Endothelial cell (in vitro differentiated cells): Measurements from ENCODE around the gene SPTLC1. TPM values are rescaled to one million over a fixed set of nuclear protein-coding genes. Genes with fewer than 3 reads are reported as not detected.
"Not testable (repeated sequence)": the region's sequence is repeated elsewhere in the genome, so short reads cannot be mapped to it uniquely, and the experiment has no call there.

Experiments used
- DNase-seq: peaks from one replicate; pipeline ENCODE4 v3.0.0; 2021; ENCODE audit warnings: low spot score
- H3K27ac Mint-ChIP-seq: one replicate; pipeline ENCODE4 v1.8.0; 2021; ENCODE audit warnings: mixed read lengths, inconsistent platforms; ENCODE audit not compliant: unreplicated experiment
- H3K27me3 Mint-ChIP-seq: one replicate; pipeline ENCODE4 v1.8.0; 2021; ENCODE audit warnings: mild to moderate bottlenecking, moderate library complexity, mixed read lengths, inconsistent platforms; ENCODE audit not compliant: unreplicated experiment
- H3K36me3 Mint-ChIP-seq: one replicate; pipeline ENCODE4 v1.8.0; 2021; ENCODE audit warnings: mild to moderate bottlenecking, low read depth, mixed read lengths, inconsistent platforms; ENCODE audit not compliant: unreplicated experiment
- H3K4me1 Mint-ChIP-seq: one replicate; pipeline ENCODE4 v1.8.0; 2021; ENCODE audit warnings: mild to moderate bottlenecking, mixed read lengths, inconsistent platforms; ENCODE audit not compliant: unreplicated experiment
- H3K4me3 Mint-ChIP-seq: one replicate; pipeline ENCODE4 v1.8.0; 2021; ENCODE audit warnings: mild to moderate bottlenecking, mixed read lengths, inconsistent platforms; ENCODE audit not compliant: unreplicated experiment
- H3K9me3 Mint-ChIP-seq: one replicate; pipeline ENCODE4 v1.8.0; 2021; ENCODE audit warnings: mixed read lengths, inconsistent platforms; ENCODE audit not compliant: unreplicated experiment
- total RNA-seq: library from RNA; stranded (reverse); fragmentation: NEBNext Ultra II Directional; extraction: Animal tissue kit (Norgen Biotek cat#: 25700); gene quantifications from one replicate; pipeline ENCODE4 v1.2.1, GENCODE V29; 2021; ENCODE audit not compliant: unreplicated experiment
- TF ChIP-seq, protein P1 (sequence below): fragments of 200-600 bp; sonication (generic); IDR thresholded peaks from one replicate; pipeline ENCODE4 v1.5.0; 2021; ENCODE audit warnings: antibody characterized with exemption; ENCODE audit not compliant: unreplicated experiment

SPTLC1 gene
- total RNA-seq, 1 donor from 2014 or later: 69.2 TPM

DNA sequence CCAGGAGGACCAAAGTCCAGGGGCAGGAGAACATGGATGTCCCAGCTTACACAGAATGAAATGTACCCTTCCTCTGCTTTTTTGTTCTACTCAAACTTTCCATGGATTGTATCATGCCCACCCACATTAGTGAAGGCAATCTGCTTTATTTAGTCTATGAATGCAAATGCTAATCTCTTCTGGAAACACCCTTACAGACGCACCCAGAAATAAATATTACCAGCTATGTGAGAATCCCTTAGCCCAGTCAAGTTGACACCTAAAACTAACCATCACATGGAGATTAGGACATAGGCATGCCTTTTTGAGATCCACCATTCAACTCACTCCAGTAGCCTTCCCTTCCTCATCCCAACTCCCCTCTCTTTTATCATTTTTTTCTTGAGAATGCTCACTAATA, 6.1 kb upstream of the SPTLC1 start:
- no peak for DNase-seq
- H3K4me1 Mint-ChIP-seq: no peaks in the 10 kb centered on the region
- no peaks in the 10 kb centered on the region for H3K27me3 Mint-ChIP-seq
- H3K4me3 Mint-ChIP-seq: no peak overlapping the region
- H3K27ac Mint-ChIP-seq: no peak overlapping the region
- no peaks in the 10 kb centered on the region for H3K9me3 Mint-ChIP-seq
- TF ChIP-seq, protein P1, sequence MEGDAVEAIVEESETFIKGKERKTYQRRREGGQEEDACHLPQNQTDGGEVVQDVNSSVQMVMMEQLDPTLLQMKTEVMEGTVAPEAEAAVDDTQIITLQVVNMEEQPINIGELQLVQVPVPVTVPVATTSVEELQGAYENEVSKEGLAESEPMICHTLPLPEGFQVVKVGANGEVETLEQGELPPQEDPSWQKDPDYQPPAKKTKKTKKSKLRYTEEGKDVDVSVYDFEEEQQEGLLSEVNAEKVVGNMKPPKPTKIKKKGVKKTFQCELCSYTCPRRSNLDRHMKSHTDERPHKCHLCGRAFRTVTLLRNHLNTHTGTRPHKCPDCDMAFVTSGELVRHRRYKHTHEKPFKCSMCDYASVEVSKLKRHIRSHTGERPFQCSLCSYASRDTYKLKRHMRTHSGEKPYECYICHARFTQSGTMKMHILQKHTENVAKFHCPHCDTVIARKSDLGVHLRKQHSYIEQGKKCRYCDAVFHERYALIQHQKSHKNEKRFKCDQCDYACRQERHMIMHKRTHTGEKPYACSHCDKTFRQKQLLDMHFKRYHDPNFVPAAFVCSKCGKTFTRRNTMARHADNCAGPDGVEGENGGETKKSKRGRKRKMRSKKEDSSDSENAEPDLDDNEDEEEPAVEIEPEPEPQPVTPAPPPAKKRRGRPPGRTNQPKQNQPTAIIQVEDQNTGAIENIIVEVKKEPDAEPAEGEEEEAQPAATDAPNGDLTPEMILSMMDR: no peak
- no peaks in the 10 kb centered on the region for H3K36me3 Mint-ChIP-seq

- no peaks in the 10 kb centered on the region for H3K27me3 Mint-ChIP-seq
- TF ChIP-seq, protein P1: no peak
- no peak overlapping the region for H3K4me3 Mint-ChIP-seq
- no peaks in the 10 kb centered on the region for H3K9me3 Mint-ChIP-seq
- no peak for DNase-seq
- H3K27ac Mint-ChIP-seq: no peak overlapping the region
- no peaks in the 10 kb centered on the region for H3K4me1 Mint-ChIP-seq
- no peaks in the 10 kb centered on the region for H3K36me3 Mint-ChIP-seq
Measured at GRCh38 chr9:92120138-92120537, 4.9 kb upstream of the SPTLC1 start.

DNA sequence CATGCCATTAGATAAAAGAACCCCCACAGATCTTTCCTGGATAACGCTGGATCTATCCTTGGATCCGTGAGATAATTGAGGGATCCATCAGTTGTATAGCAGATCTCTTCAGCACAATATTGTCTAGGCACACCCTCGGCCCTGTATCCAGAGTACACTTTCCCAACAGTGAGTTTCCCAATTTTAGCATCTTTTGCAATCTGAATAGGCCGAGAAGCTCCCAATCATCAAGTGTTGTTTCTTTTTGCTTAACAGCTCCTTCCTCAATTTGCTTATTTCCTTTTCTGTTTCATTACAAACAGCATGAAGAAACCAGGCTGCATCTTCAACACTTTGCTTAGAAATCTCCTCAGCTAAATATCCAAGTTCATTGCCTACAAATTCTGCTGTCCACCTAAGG, 4.4 kb upstream of the SPTLC1 start:
- no peaks in the 10 kb centered on the region for H3K36me3 Mint-ChIP-seq
- no peaks in the 10 kb centered on the region for H3K27me3 Mint-ChIP-seq
- no peaks in the 10 kb centered on the region for H3K9me3 Mint-ChIP-seq
- no peak for DNase-seq
- no peak overlapping the region for H3K27ac Mint-ChIP-seq
- H3K4me3 Mint-ChIP-seq: no peak overlapping the region
- TF ChIP-seq, protein P1: no peak
- no peaks in the 10 kb centered on the region for H3K4me1 Mint-ChIP-seq

DNA sequence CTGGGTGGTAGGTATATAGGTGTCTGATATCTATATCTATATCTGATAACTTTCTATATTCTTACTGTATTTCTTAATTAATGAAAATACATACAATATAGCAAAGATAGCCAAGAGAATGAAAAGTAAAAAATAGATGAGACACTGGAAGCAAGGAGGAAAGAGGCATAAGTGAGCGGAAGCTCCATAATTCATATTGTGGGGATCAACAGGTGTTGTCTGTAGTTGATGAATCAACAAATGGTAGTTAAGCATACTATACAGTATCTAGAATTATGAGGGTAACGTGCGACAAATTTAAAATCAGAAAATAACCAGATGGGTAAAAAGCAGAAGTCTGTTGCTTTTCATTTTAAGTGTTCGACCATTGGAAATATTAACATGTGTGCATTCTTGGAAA, 7.1 kb downstream of the SPTLC1 start:
- Mint-ChIP-seq H3K27me3 (peaks cover 2% of the 10 kb centered on the region), H3K9me3 (no peaks in the 10 kb centered on the region), H3K4me1 (peaks cover under 1% of the 10 kb centered on the region), H3K4me3 (no peak overlapping the region), H3K27ac (no peak overlapping the region), H3K36me3 (peaks cover 37% of the 10 kb centered on the region)
- DNase-seq: no peak
- TF ChIP-seq, protein P1: no peak

DNA sequence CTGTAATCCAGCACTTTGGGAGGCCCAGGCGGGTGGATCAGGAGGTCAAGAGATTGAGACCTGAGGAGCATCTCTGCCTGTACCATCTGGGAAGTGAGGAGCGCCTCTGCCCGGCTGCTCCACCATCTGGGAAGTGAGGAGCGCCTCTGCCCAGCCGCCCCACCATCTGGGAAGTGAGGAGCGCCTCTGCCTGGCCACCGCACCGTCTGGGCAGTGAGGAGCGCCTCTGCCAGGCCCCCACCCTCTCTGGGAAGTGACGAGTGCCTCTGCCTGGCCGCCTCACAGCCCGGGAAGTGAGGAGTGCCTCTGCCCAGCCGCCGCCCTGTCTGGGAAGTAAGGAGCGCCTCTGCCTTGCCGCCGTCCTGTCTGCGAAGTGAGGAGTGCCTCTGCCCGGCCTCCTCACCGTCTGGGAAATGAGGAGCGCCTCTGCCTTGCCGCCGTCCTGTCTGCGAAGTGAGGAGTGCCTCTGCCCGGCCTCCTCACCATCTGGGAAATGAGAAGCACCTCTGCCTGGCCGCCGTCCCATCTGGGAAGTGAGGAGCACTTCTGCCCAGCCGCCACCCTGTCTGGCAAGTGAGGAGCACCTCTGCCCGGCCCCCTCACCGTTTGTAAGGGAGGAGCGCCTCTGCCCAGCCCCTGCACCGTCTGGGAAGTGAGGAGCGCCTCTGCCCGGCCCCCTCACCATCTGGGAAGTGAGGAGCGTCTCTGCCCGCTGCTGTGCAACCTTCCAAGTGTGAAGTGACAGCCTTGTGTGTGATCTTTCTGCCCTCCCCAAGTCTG, 9.6 kb downstream of the SPTLC1 start:
- H3K9me3 Mint-ChIP-seq, DNase-seq, H3K27me3 Mint-ChIP-seq, H3K27ac Mint-ChIP-seq, H3K4me1 Mint-ChIP-seq: not testable (repeated sequence)
- Mint-ChIP-seq H3K36me3 (peaks cover 38% of the 10 kb centered on the region), H3K4me3 (peak overlapping the region; percentile 69)

DNA sequence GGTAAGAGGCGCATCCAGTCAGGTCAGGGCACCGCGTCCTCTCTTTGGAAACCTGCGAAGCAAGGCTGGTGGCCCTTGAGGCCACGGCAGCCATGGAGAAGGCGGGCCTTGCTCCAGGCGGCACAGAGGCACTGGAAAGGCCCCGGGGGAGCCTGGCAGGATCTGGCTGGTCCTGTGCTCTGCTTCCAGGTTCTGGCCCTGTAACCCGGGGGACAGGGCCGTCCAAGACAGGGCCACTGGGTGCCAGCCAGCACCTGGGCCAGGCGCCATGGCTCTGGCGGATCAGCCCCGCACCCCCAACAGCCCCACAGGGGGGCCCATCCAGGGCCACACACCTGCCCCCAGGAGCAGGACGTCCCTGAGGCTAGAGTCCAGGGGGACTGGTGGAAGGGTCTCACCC, 11.6 kb downstream of the SPTLC1 start:
- H3K9me3 Mint-ChIP-seq, H3K27me3 Mint-ChIP-seq, H3K27ac Mint-ChIP-seq, H3K4me3 Mint-ChIP-seq, DNase-seq: not testable (repeated sequence)
- Mint-ChIP-seq H3K36me3 (peaks cover 40% of the 10 kb centered on the region), H3K4me1 (peaks cover 11% of the 10 kb centered on the region)
